ENCODE data around the gene VGLL3.
A peak's percentile ranks its signal among the peaks of the same experiment; 100 is the strongest.
"Not testable (repeated sequence)": the region's sequence is repeated elsewhere in the genome, so short reads cannot be mapped to it uniquely, and the experiment has no call there.

The VGLL3 gene, protein sequence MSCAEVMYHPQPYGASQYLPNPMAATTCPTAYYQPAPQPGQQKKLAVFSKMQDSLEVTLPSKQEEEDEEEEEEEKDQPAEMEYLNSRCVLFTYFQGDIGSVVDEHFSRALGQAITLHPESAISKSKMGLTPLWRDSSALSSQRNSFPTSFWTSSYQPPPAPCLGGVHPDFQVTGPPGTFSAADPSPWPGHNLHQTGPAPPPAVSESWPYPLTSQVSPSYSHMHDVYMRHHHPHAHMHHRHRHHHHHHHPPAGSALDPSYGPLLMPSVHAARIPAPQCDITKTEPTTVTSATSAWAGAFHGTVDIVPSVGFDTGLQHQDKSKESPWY

DNA sequence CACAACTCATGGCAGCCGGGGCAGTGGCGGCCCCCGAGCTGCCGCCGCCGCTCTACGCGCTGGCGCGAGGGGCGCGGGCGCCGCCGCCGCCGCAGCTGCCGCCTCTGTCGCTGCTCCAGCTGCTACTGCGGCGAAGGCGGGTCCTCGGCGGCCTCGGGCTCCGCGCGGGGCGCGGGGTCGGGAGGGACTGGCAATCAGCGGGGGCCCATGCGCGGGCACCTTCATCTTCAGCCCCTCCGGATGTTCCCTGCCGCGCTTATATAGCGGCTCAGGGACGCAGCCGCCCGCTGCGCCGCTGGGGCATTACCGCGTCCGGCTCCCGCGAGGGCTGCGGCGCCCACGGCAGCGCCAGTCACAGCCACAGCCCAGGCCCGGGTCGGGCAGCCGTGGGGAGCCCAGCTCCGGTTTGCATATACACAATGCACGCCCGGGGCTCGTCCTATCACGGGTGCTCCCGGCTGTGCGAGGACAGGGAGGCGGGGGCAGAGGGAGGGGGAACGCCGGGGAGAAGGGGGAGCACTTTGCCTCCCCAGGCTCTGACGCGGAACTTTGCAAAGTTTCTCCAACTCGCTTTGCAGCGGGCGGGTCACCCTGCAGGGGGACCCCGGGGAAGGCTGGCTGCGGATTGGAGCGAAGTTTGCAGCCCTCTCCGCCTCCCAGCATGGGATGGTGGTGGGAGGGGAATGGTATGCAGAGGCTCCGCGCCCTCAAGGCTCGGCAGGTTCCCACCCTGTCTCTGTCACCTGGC is at the start of gene VGLL3:
Gene VGLL3, minus strand, starts transcription at position 416 of the 748 bp plus-strand sequence. Its CDS starts 406 bp downstream, at position 10.
- no peak for FAIRE-seq

DNA sequence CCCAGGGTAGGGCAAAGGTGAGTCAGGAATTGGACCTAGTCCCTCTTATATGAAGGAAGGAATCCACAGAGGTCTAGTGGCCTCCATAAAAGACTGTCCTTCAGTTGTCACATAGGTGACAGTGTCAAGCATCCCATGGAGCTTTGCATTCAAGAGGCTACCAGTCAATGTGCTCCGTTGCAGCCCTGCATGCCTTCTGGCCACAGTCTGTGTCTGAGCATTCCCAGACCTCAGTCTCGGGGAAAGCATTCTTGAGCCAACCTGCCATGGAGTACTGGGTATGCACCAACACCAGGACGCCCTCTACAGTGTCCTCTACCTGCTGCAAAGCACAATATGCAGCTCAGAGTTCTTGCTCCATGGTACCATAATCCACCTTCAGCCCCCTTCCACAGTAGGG is 46.7 kb upstream of the VGLL3 start:
- no peak for FAIRE-seq

GRCh38 chr3:87036671-87037070 is 45.7 kb upstream of the VGLL3 start:
- FAIRE-seq = no peak

GRCh38 chr3:87035339-87035738 is 44.4 kb upstream of the VGLL3 start:
- FAIRE-seq = no peak

DNA sequence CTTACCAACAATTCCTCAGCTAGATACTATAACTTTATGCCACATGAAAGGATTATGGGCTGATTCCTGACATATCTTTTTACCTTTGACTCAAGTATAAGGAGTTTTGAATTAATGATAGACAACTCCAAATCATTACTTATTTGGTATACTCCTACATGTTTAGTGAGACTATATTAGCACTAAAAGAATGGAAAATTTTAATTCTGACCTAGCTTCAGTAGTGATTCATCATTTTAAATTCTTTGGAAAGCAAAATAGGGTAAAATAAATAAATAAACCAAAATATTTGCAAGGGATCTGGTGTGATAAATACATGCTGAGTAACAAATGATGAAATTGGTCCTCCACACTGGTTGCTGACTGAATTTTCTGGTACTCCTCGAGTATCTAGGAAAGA is 42.3 kb upstream of the VGLL3 start:
- no peak for FAIRE-seq

GRCh38 chr3:87025661-87026645 is 35.0 kb upstream of the VGLL3 start:
- FAIRE-seq = no peak

DNA sequence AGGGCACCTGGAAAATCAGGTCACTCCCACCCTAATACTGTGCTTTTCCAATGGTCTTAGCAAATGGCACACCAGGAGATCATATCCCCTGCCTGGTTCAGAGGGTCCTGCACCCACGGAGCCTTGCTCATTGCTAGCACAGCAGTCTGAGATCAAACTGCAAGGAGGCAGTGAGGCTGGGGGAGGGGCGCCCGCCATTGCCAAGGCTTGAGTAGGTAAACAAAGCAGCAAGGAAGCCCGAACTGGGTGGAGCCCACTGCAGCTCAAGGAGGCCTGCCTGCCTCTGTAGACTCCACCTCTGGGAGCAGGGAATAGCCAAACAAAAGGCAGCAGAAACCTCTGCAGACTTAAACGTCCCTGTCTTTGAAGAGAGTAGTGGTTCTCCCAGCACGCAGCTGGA is 26.4 kb upstream of the VGLL3 start:
- not testable (repeated sequence) for FAIRE-seq

- FAIRE-seq = no peak
Observed at GRCh38 chr3:87009271-87009670, 18.3 kb upstream of the VGLL3 start.

DNA sequence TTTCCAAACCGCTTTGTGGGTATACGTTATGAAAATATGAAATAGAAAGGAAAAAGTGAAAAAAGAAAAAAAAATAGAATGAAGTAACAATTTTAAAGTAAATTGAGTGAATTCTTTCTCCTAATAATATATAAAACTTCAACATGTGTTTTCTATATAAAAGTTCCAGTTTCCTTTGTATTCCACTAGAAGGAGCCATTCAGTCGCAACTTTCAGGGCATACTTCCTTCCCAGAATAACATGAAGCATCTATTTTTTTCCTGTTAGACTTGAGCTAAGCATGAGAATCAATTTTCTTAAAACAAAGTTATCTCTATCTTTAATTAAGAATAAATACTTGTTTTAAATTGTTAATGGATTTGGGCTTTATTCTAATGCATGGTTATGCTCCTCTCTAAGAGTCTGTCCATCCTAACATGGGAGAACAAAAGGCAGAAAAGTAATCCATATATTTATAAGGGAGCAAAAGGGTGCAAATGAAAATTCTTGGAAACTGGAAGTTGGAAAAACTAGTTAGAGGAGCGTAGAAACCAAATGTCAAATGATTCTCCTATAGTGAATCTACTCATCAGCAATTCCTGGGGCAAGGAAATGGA is 16.0 kb upstream of the VGLL3 start:
- FAIRE-seq = peak; percentile 29

DNA sequence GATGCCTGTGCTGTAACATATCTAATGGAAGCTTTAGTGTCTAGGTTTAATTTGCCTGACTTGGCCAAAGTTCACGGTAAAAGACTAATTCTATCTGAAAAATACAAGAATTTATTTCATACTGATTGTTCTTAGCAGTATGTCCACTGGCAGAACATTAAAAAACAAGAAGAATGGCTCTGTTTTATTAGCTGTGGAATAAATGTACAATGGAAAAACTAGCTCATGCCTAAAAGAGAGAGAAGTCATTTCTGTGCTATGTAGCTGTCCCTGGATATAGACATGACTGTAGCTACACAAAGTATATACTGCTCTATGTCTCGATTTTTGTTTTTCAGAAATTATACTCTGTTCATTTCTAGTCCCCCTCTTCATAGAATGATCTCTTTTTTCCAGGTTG is 13.9 kb upstream of the VGLL3 start:
- no peak for FAIRE-seq

DNA sequence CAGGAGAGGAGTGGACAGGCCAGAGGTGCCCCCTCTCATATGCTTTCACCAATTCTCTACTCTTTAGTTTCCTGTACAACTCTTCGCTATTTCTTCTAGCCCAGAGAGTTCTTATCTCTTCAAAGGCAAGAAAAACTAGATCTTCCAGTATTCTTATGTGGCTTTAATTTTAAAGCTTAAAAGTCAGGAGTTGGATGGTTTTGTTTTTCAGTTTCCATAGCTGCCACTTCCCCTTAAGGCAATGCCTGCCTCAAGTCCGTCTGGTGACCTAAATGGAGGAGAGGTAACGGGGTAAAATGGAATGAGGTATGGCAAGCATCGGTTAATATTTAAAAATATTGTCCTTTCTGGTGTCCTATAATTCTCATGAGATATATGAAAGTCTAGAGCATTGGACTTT is 11.4 kb upstream of the VGLL3 start:
- FAIRE-seq = no peak

- no peak for FAIRE-seq
Observed at GRCh38 chr3:87001473-87002098, 10.6 kb upstream of the VGLL3 start.

GRCh38 chr3:87000940-87001339 is 10.0 kb upstream of the VGLL3 start:
- FAIRE-seq = no peak

GRCh38 chr3:86998569-86998968 is 7.6 kb upstream of the VGLL3 start:
- FAIRE-seq = no peak

DNA sequence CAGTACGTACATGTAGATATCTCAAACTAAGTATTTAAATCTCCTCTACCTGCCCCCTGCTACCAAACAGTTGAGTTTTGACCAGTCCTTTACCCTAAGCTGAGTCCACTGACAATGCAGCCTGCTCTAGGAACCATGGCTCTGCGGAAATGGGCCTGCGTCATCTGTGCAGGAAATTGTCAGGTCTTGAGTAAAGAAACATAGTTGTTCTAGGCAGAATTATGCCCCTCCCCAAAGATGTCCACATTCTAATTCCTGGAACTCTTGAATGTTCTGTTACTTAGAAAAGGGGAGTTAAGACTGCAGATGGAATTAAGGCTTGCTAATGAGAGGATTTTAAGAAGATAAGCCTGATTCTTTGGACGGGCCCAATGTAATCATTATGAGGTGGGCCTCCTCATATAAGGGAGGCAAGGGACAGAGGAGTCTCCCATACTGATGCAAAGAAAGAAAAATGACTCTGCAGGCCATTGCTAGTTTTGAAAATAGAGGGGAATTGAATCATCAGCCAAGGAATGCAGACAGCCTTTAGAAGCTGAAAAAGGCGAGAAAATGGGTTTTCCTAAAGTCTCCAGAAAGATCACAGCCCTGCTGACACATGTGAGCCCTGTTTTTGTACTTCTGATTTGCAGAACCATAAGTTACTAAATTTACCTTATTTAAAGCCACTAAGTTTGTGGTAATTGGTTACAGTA is 5.5 kb upstream of the VGLL3 start:
- FAIRE-seq = no peak

- peak; percentile 85 for FAIRE-seq
Observed at GRCh38 chr3:86995537-86995936, 4.6 kb upstream of the VGLL3 start.

DNA sequence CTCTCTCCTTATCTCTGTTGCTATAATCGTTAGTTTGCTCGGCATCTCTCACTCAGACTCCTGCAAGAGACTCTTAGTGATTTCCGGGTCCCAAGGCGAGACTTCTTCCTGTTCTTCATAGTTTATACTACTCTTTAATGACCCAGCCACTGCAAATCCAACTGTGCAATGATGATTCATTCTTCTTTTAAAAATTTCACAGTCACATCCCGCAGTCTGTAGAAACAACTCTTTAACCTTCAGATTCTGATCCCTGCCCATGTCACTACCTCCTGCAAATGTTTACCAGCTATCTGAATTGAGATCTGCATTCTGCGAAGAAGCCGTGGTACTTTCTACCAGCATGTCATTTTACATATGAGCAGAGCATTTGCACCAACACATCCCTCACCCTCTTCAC is 2.8 kb upstream of the VGLL3 start:
- no peak for FAIRE-seq

GRCh38 chr3:86991840-86992435 is 989 bp upstream of the VGLL3 start:
- no peak for FAIRE-seq

DNA sequence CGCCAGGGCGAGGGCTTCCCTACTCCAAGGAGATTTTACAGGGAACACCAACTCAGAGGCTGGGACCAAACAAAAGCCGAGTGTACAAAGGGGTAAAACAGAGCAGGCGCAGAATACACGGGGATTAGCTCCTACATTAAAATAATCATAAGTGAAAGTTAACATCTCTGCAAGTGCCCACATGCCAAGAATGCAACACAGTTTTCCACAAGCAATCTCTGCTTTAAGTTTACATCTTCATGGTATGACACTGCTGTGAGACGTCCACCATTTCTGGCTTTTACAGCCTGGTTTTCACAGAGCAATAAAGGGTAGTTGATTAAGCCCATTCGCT is 500 bp upstream of the VGLL3 start:
- FAIRE-seq = no peak

- no peak for FAIRE-seq
Observed at GRCh38 chr3:86990012-86990733, 776 bp downstream of the VGLL3 start.

- no peak for FAIRE-seq
Observed at GRCh38 chr3:86989611-86990010, 1.3 kb downstream of the VGLL3 start.
